Measurements from ENCODE around the gene ERFE. TPM values are rescaled to one million over a fixed set of nuclear protein-coding genes. Genes with fewer than 3 reads are reported as not detected.
A peak's percentile ranks its signal among the peaks of the same experiment; 100 is the strongest.

Gene ERFE
- total RNA-seq, 2 donors from 2014 or later = 0.33 to 1.5 TPM

DNA sequence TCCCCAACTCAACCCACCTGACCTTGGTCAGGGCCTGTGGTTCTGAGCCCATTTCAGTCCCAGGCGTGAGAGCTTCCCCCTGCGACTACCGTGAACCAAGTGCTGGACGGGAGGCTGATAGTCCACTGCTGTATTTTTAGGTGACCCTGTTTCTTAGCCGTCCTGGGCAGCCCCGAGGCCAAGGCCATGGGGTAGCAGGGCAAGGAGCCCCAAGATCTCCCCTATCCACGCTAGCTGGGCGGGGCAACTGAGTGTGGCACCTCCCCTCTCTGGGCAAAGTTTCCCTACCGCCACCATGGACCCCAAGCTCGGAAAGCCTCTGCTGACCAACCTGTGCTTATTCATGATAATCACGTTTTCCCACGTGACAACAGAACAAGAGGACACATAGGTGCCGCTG is 20.9 kb upstream of the ERFE start:
- Histone ChIP-seq H3K4me1 (peaks cover 0 to 66% of the 10 kb centered on the region in 2 donors), H3K4me3 (no peak overlapping the region), H3K36me3 (peaks cover 8% of the 10 kb centered on the region), H3K27ac (peak overlapping the region; percentile 90 to 96), H3K9me3 (no peaks in the 10 kb centered on the region), H3K27me3 (no peaks in the 10 kb centered on the region)
- TF ChIP-seq, protein P1, sequence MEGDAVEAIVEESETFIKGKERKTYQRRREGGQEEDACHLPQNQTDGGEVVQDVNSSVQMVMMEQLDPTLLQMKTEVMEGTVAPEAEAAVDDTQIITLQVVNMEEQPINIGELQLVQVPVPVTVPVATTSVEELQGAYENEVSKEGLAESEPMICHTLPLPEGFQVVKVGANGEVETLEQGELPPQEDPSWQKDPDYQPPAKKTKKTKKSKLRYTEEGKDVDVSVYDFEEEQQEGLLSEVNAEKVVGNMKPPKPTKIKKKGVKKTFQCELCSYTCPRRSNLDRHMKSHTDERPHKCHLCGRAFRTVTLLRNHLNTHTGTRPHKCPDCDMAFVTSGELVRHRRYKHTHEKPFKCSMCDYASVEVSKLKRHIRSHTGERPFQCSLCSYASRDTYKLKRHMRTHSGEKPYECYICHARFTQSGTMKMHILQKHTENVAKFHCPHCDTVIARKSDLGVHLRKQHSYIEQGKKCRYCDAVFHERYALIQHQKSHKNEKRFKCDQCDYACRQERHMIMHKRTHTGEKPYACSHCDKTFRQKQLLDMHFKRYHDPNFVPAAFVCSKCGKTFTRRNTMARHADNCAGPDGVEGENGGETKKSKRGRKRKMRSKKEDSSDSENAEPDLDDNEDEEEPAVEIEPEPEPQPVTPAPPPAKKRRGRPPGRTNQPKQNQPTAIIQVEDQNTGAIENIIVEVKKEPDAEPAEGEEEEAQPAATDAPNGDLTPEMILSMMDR (IDR thresholded peaks at IDR 0.05) = no peak
- DNase-seq (ENCODE audit: low spot score) = no peak

DNA sequence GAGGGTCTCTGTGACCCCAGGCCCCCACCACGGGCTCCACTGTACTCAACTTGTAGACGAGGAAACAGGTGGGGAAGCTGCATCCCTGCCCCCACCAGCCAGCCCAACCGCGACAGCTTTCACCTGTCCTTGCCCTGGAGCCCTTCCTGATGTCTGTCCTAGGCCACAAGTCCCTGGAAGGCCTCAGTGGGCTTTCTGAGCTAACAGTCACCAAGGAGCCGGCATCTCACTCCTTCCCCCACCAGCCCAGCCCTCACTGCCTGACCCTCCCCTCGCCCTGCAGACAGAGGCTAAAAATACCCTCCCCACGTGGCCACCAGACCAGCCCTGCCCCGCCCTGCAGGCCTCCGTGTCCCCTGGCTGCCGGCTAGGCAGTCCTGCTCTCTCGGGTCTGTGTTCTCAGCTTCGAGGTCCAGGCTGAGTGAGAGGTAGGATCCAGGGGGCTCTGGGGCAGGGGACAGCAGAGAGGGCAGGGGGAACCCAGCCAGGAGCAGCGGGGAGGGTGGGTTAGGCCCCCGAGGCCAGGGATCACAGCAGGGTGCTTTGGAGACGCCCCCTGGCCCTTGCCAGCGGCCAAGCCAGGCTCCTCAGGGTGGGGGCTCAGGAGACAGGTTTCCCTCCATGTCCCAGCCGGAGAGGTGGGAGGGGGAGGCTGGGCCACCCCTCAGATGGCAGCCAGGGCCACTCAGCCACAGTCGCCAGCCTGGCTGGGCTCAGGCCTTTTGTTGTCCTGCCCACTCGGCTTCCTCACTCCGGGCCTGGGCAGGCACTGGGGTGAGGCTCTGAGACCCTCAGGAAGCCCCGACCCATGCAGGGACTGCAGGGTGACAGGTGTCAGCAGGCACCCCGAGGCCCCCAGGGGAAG is 20.2 kb upstream of the ERFE start, which contains the start of gene KLHL30:
Gene KLHL30, plus strand, starts transcription at position 338 of the 865 bp plus-strand sequence. CDS start 2,087 bp downstream, outside the sequence.
- no peaks in the 10 kb centered on the region for H3K9me3 ChIP-seq
- TF ChIP-seq, protein P1 (IDR thresholded peaks at IDR 0.05) = no peak
- no peaks in the 10 kb centered on the region for H3K27me3 ChIP-seq
- H3K36me3 ChIP-seq = peaks cover 8% of the 10 kb centered on the region
- peak within 1 kb of the TSS; percentile 37 for H3K4me3 ChIP-seq
- peak within 1 kb of the TSS; percentile 90 to 96 for H3K27ac ChIP-seq
- peaks cover 0 to 73% of the 10 kb centered on the region in 2 donors for H3K4me1 ChIP-seq
- DNase-seq (ENCODE audit: low spot score) = no peak

DNA sequence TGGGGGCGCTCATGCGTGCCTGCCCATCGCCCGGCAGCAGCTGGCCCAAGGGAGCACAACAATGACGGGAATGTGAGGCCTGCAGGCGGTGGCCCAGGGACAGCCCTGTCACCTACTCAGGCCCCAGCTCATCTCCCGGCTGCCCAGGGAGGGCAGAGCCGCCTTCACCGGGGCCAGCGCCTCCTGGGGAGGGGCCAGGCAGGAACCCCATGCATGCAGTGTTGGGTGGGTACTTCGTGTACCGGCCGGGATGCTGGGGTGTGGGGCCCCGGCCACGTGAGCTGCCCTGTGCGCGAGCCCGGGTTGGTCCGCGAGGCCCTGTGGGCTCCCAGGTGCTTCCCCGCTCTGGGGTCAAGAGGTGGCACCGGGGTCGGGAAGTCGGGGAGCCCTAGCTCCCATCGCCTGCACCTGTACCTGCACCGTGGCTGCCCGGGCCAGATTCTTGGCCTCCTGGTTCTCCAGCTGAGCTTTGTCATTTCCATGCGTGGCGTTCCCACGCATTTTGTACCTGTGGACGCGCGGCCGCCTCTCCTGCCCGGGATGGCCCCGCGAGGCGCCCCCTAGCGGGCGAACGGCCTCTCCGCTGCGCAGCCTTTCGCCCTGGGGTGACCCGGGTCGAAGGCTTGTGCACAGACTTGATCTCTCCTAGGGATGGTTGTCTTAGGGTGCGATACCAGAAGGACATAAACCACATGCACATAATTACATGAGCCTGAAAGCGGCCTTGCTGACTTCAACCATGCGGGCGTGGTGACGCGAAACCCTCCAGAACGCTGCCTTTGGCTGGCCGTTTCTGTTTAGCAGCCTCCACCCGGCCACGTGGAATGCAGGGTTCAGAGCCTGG is 19.4 kb upstream of the ERFE start:
- TF ChIP-seq, protein P1 (IDR thresholded peaks at IDR 0.05) = peak; percentile 64 to 71
- peaks cover 0 to 78% of the 10 kb centered on the region in 2 donors for H3K4me1 ChIP-seq
- no peaks in the 10 kb centered on the region for H3K27me3 ChIP-seq
- no peaks in the 10 kb centered on the region for H3K9me3 ChIP-seq
- peaks cover 8% of the 10 kb centered on the region for H3K36me3 ChIP-seq
- peak overlapping the region; percentile 37 for H3K4me3 ChIP-seq
- no peak for DNase-seq (ENCODE audit: low spot score)
- H3K27ac ChIP-seq = peak overlapping the region; percentile 90 to 96

DNA sequence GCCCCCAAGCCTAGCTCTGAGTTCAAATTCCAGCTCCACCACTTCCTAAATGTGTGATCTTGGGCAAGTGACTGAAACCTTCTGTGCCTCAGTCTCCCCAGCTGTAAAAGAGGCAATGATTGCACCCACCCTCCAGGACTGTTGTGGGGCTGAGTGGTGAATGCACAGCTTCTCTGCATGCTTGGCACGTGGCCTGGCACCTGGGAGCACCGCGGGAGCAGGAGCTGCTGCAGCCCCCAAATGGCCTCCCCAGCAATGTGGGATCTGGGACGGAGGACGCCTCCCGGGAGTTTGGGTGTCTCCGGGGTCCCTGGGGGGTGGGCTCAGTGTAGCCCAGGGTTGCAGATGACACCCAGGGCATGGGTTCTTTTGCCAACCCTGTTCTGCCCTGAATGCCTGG is 18.7 kb upstream of the ERFE start:
- peaks cover 0 to 78% of the 10 kb centered on the region in 2 donors for H3K4me1 ChIP-seq
- no peak for DNase-seq (ENCODE audit: low spot score)
- no peaks in the 10 kb centered on the region for H3K9me3 ChIP-seq
- no peaks in the 10 kb centered on the region for H3K27me3 ChIP-seq
- peaks cover 8% of the 10 kb centered on the region for H3K36me3 ChIP-seq
- TF ChIP-seq, protein P1 (IDR thresholded peaks at IDR 0.05) = no peak
- no peak overlapping the region for H3K4me3 ChIP-seq
- H3K27ac ChIP-seq = peak overlapping the region; percentile 90 to 96

DNA sequence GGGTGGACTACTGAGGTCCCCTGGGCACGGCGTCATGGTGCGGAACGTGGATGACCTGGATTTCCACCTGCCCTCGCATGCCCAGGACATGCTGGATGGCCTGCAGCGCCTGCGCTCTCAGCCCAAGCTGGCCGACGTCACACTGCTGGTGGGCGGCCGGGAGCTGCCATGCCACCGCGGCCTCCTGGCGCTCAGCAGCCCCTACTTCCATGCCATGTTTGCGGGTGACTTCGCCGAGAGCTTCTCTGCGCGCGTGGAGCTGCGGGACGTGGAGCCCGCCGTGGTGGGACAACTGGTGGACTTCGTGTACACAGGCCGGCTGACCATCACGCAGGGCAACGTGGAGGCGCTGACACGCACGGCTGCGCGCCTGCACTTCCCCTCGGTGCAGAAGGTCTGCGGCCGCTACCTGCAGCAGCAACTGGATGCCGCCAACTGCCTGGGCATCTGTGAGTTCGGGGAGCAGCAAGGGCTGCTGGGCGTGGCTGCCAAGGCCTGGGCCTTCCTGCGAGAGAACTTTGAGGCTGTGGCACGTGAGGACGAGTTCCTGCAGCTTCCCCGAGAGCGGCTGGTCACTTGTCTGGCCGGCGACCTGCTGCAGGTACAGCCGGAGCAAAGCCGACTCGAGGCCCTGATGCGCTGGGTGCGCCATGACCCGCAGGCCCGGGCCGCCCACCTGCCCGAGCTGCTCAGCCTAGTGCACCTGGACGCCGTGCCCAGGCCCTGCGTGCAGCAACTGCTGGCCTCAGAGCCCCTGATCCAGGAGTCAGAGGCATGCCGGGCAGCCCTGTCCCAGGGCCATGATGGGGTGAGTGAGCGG is 17.8 kb upstream of the ERFE start:
- H3K27ac ChIP-seq = peak overlapping the region in 1 of 2 donors; percentile 66

More for the DNA sequence above, 17.8 kb upstream of the ERFE start:
- no peaks in the 10 kb centered on the region for H3K9me3 ChIP-seq
- peaks cover 0 to 76% of the 10 kb centered on the region in 2 donors for H3K4me1 ChIP-seq
- H3K4me3 ChIP-seq = no peak overlapping the region
- peaks cover 8% of the 10 kb centered on the region for H3K36me3 ChIP-seq
- DNase-seq (ENCODE audit: low spot score) = no peak
- H3K27me3 ChIP-seq = no peaks in the 10 kb centered on the region
- TF ChIP-seq, protein P1 (IDR thresholded peaks at IDR 0.05) = no peak

All from right atrium auricular region (tissue), 2 donors.